ENCODE results near the gene ERGIC1. TPM values are rescaled to one million over a fixed set of nuclear protein-coding genes. Genes with fewer than 3 reads are reported as not detected.

ERGIC1 gene
- total and polyA plus RNA-seq, 7 donors, result 49.9 to 116 (median 53.9) TPM

DNA sequence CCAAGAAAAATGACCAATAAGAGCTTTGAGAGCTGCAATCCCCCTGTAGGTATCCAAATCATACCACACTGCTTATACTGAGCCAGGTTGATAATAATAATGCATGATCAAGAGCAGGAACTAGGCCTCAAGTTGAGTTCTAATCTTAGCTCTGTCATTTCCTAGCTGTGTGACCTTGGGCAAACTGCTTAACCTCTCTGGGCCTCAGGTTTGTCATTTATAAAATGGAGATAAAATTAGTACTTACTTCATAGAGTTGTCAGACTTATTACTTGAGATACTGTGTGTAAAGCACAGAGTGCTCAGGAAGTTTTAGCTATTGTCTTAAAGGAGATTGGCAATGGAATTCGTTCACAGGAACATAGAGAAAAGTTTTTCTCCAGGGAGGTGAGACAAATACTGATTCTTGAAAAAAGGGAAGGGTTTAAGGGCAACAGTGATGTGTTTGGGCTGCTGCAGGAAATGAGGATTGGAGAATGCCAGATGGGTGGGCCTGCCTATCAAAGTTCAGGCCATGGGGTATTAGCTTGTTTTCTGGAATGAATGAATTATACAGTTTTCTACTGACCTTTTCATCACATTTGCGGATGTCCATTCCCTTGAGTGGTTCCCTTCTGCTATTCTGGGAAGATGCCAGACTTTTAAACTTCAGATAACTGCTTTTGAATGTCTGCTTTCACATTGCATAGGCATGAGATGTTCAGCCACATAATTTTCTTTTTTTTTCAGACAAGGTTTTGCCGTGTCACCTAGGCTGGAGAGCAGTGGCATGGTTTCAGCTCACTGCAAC, 139.3 kb downstream of the ERGIC1 start:
- H3K4me1 ChIP-seq, result no peaks in the 10 kb centered on the region
- TF ChIP-seq CTCF (IDR thresholded peaks at IDR 0.05), result no peak
- no peak overlapping the region for H3K27ac ChIP-seq
- intact Hi-C loops (cut with DNase I), result no loop called here
- no peaks in the 10 kb centered on the region for H3K9me3 ChIP-seq
- H3K27me3 ChIP-seq (ENCODE audit: insufficient read depth in 3 of 3, low read length in 2 of 3), result no peaks in the 10 kb centered on the region
- peaks cover 0 to 20% of the 10 kb centered on the region in 2 donors for H3K36me3 ChIP-seq (ENCODE audit: insufficient read depth in 1 of 2, low read depth in 1 of 2)
- H3K4me3 ChIP-seq, result no peak overlapping the region
- ATAC-seq, result no peak
- WGBS, 3 donors, result 13 to 21% (median 19%) methylated on average over 3 of the region's 3 CpGs
- no peak for DNase-seq

- no peak overlapping the region for H3K27ac ChIP-seq
- H3K27me3 ChIP-seq (ENCODE audit: insufficient read depth in 3 of 3, low read length in 2 of 3), result no peaks in the 10 kb centered on the region
- DNase-seq, result no peak
- intact Hi-C loops (cut with DNase I), result no loop called here
- WGBS, 3 donors, result 40 to 57% (median 42%) methylated on average over 8 of the region's 8 CpGs
- peaks cover 0 to 14% of the 10 kb centered on the region in 2 donors for H3K36me3 ChIP-seq (ENCODE audit: insufficient read depth in 1 of 2, low read depth in 1 of 2)
- no peak overlapping the region for H3K4me3 ChIP-seq
- no peaks in the 10 kb centered on the region for H3K4me1 ChIP-seq
- no peak for ATAC-seq
- no peak for TF ChIP-seq CTCF (IDR thresholded peaks at IDR 0.05)
- no peaks in the 10 kb centered on the region for H3K9me3 ChIP-seq
Observed at GRCh38 chr5:172973931-172974330, 139.9 kb downstream of the ERGIC1 start.

GRCh38 chr5:172975289-172975688, 141.2 kb downstream of the ERGIC1 start:
- ATAC-seq, result no peak
- intact Hi-C loops (cut with DNase I), result no loop called here

DNA sequence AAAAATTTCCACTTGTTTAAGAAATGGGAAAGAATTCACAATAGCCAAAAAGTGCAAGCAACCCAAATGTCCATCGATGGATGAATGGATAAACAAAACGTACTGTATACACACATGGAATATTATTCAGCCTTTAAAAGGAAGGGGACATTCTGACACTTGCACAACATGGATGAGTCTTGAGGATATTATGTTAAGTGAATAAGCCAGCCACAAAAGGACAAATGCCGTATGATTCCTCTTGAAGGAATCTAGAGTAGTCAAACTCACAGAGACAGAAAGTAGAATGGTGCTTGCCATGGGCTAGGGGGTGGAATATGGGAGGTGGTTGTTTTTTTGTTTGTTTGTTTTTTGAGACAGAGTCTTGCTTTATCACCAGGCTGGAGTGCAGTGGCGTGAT, 145.7 kb downstream of the ERGIC1 start:
- no peaks in the 10 kb centered on the region for H3K36me3 ChIP-seq (ENCODE audit: insufficient read depth in 1 of 2, low read depth in 1 of 2)
- DNase-seq (no peak), ATAC-seq (no peak)
- H3K27me3 ChIP-seq (ENCODE audit: insufficient read depth in 3 of 3, low read length in 2 of 3), result no peaks in the 10 kb centered on the region
- no peaks in the 10 kb centered on the region for H3K9me3 ChIP-seq
- TF ChIP-seq CTCF (IDR thresholded peaks at IDR 0.05), result no peak
- H3K27ac ChIP-seq, result no peak overlapping the region
- H3K4me3 ChIP-seq, result no peak overlapping the region
- intact Hi-C loops (cut with DNase I), result loop anchor here (5.0 to 10.0 kb wide), 6 partner anchors 75 to 303 kb away; partner anchors contain the start of genes BNIP1 (in 2 of the 2) and CREBRF (in 2 of the 2)
- WGBS, 3 donors, result 83 to 95% (median 85%) methylated on average over 4 of the region's 4 CpGs
- H3K4me1 ChIP-seq, result peaks cover 5% of the 10 kb centered on the region

More at GRCh38 chr5:172975289-172975688, 141.2 kb downstream of the ERGIC1 start:
- Histone ChIP-seq H3K4me1 (no peaks in the 10 kb centered on the region), H3K36me3 (ENCODE audit: insufficient read depth in 1 of 2, low read depth in 1 of 2) (no peaks in the 10 kb centered on the region), H3K27ac (no peak overlapping the region), H3K9me3 (no peaks in the 10 kb centered on the region), H3K27me3 (ENCODE audit: insufficient read depth in 3 of 3, low read length in 2 of 3) (no peaks in the 10 kb centered on the region), H3K4me3 (no peak overlapping the region)
- no peak for TF ChIP-seq CTCF (IDR thresholded peaks at IDR 0.05)
- WGBS, 3 donors, result 86 to 90% (median 87%) methylated on average over 11 of the region's 11 CpGs
- no peak for DNase-seq
